ENCODE measurements around the gene CCDC85C.

Gene CCDC85C

DNA sequence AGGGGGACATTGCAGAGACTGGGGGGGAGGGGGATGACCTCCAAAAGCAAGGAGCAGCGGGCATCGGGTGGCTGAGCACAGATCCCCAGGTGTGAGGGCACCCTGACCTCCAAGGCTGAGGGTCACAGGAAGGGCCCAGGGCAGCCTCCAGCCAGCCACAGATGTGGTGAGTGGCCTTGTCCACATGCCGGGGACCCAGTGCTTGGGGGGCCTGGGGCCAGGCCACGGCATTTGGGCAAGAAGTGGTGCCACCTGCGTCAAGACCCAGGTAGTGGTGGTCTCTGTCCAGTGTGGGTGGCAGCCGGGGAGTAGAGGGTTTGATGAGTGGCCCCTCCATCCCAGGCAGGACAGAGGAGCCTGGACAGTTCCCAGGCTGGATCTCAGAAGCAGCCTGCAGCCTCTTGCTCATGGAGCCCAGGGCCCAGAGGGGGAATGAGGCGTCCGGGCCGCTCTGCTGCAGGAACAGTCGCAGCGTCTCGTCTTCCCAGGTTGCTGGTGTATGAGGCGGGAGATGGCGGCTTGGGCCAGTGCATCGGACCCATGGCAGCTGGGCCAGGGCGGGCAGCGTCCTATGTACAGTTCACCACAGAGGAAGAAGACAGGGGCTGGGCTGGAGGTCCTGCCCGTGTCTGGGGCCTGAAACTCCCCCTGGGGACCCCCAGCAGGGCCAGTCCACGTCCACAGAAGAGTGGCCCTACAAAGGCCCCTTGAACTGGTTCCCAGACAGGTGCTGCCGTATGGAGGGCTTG is 89.3 kb downstream of the CCDC85C start:
- DNase-seq, result no peak

DNA sequence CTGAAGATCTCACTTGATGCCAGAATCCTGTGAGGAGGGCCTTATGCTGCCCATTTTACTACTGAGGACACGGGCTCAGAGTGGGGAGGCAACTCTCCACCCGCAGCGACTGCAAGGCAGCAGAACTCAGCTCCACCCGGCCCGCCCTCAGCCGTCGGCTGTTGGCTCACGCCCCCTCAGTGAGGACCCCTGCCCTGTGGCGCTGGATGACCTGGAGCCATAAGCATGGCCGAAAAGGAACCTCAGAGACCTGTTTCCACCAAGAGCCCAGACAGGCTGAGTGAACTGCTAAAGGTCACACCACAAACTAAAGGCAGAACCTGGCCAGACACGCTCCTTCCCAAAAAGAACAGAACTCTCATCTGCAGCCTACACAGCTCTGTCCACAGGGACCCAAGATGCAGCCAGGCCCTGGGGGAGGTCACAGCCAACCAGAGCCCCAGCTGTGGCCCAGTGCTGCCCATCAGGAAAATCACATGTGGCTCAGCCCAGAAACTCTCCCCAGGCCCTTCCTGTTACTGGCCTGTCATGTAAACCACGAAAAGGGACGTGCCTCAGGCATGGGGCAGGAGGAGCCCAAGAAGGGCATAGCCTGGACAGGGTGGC is 90.0 kb downstream of the CCDC85C start:
- no peak for DNase-seq

DNA sequence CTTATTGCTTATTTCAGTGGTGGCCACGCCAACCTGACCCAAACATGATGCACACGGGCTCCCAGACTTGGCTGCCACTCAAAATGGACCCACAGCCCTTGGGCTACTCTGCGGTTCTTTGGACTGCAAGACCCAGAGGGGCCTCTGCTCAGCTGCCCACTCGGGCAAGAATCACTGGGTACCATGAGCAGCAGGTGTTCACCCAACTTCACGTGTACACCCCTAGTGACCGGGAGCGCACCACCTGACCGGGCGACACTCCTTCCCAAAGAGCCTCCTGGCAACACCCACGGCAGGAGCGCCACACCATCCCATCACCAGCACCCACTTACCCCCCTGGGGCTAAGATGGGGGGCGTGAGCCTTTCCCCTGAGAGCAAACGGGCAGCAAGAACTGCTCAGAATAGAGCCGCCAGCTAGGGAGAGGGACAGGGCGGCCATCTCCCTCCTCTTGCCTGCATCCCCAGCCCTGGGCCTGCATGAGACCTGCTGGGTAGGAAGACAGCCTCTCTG is 90.8 kb downstream of the CCDC85C start:
- DNase-seq, result no peak

DNA sequence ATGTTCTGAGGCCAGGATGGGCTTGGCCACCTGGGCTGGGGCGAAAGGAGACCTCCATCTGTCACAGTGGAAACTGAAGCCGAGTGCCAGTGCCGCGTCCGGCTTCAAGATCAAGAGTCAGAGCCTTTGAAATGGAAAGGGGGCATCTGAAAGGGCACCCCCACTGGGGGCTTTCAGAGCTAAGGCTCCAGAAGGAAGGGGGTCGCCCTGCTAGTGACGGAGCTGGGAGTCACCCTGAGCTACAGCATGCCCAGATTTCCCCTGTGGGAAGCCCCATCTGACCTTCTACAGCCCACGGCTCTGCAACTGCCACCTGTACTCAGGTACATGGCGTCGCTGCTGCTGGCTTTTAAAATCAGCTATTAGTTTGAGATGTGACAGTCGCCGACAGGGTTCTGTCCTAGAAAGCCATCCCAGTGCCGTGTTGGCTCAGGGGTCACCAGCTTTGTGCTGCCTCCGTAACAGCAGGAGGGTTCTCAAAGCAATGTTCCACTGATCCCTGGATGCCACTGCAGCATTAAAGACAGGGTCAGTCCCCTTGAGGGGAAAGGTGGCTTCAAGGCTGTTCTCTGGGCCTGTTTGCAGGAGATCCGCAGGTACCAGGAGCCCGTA is 91.3 kb downstream of the CCDC85C start:
- DNase-seq, result no peak

DNA sequence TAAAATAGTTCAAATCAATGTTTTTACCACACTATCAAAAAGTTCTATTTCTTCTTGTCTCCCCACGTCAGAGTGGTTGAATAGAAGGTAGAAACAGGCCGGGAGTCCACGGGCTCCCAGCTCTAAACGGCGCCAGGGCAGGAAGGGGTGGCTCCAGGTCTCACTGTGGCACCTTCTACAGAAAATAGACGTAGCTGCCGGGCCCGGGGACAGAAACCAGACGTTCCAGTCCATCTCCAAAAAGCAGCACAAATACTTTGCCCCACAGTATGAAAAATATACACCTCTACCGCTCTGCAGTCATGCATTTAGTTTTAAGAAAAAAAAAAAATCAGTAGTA is 91.9 kb downstream of the CCDC85C start:
- no peak for DNase-seq

DNA sequence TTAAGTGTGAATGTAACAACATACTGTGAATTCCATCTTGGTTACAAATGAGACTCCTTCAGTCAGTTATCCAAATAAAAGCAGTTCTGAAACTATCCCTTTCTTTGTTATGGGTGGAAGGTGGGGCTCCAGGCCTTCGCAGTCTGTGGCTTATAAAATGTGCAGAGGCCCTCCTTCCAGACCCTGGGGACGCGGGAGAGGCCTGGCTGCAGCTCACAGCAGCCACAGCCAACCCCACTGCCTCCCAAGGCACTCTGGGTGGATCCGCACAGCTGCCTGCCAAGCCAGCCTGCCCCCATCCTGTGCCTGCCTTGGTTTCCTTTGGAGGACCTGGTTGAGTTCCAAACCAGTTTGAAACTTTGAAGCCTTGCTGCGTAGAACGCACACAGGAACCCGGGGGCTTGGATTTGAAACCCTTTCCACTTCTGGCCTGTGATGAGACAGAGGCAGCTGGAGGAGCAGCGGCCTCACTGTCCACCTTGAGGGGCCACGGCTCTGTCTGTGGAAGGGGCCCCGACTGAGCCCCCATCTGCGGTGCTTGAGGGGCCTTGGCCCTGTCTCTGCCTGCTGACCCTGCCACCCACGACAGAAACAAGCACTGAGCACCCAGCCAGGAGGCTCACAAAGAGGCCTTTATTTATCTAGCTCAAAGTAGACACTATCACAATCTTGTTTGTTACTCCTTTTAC is 92.4 kb downstream of the CCDC85C start:
- peak in 27 of 56 donors; percentile 18 to 65 (median 40) for DNase-seq

DNA sequence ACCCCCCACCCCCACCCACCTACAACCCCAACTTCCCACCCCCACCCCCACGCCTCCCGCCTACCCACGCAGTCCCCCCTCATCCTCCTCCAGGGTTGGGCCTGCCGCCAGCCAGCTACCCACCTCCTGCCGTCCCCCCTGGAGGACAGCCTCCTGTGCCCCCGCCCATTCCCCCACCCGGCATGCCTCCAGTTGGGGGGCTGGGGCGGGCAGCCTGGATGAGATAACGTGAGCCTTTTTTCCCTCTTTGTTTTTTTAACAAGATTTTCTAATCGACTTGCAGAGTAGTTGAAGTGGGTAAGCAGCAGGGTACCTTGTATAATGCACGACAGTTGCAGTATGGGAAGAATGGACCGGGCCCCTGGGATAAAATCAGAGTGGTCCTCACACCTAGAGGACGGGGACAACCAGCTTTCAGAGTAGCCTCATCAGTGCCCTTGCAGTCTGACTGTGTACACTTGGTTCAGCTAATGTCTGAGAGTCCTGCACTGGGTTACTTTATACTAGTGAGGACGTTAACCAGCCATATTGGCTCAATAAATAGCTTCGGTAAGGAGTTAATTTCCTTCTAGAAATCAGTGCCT is 93.4 kb downstream of the CCDC85C start:
- no peak for DNase-seq

DNA sequence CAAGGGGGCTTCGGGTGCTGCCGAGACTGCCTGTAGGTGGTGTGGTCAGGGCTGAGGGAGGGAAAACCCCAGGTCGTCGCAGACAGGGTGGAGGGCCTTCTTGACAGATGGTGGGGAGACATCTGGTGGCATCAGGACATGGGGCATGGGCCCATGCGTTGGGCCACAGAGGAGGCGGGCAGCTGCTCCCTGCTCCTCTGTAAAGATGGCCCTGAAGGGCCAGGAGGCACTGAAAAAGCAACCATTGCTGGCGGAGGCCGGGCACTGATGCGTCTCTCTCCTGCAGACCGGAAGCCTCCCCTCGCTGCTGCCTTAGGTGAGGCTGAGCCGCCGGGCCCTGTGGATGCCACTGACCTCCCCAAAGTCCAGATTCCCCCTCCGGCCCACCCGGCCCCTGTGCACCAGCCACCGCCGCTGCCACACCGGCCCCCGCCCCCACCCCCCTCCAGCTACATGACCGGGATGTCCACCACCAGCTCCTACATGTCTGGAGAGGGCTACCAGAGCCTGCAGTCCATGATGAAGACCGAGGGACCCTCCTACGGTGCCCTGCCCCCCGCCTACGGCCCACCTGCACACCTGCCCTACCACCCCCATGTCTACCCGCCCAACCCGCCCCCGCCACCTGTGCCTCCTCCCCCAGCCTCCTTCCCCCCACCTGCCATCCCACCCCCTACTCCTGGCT is 94.0 kb downstream of the CCDC85C start:
- DNase-seq, result no peak

DNA sequence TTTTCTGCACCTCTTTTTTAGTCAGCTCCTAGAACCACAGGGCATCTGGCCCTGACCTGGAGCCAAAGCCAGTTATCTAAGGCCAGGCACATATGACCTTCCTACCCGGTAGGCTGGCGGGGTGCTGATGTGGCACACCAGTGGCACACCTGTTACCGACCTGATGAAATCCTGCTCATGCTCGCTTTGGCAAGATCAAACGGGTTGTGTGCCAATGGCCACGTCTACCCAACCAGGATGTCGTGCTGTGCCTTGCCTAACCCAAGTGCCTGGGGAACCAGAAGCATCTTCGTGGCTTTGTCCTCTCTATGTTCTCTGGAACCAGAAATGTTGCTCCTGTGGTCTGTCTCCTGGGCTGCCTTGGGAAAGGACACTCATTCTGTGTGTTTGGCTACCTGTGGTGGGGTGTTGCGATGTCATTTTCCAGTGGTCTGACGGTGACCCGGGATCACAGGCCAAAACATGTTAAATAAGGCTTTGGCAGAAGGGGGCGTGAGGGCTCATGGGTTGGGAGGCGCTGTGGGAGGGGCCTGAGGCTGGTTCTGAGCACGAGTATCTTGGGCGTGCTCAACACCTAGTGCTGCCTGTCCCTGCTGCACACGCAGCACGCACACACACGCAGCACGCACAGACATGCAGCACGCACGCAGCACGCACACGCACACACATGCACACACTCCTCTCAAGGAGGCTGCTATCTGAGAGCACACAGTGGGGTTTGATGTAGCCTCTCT is 94.9 kb downstream of the CCDC85C start:
- DNase-seq, result no peak

DNA sequence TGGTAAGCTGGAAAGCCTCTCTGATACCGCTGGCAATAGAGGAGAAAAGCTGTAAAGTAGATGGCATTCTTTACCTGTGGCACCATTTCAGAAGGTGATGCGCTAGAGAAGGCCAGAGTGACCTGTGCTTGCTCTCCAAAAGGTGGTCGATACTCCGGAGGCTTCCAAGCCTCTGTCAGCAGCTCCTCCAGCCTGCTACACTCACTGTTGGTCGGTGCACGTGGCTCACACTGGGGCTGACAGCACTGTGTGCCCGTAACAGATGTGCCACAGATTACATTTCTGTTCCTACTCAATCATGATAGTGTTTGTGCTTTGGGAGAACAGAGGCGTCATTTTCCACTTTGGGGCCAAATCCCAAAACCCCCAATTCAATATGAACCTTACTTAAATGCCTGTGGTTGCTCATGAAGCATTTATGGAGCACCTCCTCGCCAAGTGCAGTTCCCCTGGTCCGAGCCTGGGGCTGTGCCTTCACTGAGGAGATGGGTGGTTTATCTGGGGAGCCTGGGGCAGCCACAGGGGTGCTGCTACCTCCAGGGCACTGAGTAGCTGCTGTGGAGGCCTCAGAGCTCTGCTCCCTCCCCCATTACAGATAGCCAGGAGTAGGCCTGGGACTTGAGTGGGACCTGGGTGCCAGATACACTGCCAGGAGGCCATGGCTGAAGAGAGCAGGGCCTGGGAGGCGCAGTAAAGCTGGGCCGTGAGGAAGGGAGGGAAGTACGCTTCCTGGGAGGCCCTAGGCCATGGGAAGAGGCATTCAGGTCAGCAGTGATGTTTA is 96.0 kb downstream of the CCDC85C start:
- no peak for DNase-seq

DNA sequence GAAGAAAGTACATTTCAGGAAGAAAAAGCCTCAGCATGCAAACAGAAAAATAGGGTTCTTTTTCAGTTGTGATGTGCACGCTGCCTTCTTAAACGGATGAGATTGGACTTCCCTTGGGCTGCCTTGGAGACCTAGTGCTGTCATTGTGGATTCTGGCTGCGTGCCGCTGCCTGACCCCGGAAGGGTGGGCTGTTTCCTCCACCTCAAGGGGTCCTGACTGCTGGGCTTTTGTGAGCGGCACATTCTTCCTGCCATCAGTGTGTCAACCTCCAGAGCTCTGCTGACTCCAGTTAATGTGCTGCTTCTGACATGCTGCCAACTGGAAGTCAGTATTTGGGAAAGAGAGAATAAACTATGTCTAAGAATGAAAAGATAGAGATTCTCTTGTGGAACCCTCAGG is 97.7 kb downstream of the CCDC85C start:
- DNase-seq, result no peak

DNA sequence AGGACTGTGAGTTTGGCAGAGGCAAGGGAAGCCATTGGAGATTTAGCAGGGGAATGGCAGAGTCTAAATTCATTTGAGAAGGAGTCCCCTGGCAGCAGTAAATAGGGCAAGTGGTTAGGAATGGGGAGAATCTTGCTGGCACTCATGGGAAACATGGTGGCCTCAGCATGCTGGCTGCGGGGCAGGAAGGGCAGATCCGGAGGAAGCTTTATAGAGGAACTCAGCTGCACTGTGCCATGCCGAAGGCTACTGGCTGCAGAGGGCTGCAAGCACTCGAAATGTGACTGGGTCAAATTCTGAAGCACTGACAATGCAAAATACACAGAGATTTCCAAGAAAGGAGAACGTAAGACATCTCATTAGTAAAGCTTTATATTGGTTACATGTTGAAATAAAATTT is 98.9 kb downstream of the CCDC85C start:
- no peak for DNase-seq

DNA sequence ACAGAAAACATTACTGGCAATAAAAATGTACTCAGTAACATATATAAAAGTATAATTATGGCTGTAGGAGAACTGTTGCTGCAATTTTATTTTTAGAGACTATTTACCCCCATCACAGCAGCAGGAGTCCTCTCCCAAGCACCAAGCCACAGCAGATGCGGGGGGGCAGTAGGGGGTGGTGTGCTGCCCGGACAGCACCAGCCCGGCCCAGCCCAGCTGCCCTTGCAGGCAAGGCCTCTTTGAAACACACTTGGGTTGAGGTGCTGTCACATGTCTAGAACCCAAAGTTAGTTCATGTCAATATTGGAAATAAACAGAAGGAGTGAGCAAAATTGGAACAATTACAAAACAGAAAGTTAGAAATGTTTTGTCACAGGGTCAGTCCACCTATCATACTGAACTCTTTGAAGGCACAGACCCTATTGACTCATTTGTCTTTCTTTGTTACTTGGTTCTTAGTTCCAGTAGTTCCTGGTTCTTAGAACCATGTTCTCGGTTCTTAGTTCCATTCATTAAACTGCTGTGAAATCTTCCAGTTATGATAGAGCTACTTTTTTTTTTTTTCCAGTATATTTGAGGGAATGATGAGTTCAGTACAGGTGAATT is 100.1 kb downstream of the CCDC85C start:
- no peak for DNase-seq

DNA sequence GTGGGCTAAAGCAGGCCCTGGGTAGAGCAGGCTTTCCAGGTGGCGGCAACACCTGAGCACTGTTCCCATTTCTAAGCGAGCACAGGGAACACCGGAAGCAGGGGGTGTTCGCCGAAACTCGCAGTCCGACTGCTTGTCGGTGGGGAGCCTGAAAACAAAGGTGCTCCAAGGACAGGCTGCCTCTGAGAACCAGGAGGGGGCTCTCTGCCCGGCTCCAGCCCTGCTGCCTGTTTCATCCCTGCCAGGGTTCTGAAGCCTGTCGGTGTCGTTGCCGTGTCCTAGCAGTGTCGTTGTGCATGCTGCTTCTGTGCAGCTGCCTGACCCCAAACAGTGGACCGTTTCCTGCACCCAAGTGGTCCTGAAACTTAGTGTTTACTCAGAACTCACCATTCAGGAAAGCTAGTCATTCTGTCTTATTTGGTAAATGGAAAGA is 101.0 kb downstream of the CCDC85C start:
- no peak for DNase-seq

DNA sequence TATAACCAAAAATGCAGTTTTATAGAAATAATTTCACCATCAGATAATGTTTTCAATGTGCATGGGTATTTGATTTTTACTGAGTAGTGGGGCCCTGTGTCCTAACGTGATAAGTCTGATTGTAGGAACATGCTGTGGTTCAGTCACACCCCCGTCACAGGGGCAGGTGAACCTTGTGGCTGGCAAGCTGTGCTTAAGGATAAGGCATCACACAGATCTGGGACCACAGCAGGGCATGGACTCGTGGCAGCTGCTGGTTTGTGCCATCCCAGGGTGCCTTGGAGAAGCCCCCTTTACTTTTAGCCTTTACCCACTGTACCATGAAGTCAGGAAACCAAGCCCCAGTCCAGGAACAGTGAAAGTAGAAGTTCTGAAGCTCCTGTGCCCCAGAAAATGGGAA is 106.1 kb downstream of the CCDC85C start:
- DNase-seq, result no peak

DNA sequence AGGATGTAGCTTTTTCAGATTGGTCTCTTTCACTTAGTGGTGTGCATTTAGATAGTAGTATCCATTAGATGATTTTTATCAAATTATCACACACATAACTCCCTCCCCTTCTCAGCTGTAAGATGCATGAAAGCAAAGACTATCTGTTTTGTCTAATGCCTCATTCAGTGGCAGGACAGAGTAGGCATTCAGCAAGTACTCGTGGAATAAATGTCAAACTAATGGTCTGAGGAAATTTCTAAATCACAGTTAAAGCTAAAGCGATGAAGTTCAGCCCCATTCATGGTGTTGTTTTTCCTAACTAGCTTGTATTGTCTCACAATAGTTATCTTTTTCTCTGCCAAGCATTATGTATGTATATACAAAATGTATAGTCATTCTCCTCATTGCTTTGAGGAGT is 106.7 kb downstream of the CCDC85C start:
- no peak for DNase-seq

DNA sequence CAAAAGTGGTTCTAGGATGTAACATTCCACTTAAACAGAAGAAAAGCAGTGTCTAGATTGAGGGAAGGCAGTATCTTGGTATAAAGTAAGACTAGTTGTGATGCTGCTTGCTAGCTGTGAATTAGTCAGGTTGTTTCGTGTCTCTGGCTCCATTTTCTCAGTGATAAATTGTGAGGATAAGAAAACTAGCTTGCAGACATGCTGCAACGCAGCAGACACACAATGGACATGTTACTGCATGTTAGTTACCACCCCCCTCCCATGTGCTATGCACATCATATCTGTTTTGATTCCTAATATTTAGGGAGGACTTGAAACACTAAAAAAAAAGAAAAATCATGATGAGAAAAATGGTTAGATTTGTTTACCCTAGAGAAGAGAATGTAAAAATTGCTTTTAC is 119.9 kb downstream of the CCDC85C start:
- DNase-seq, result no peak

DNA sequence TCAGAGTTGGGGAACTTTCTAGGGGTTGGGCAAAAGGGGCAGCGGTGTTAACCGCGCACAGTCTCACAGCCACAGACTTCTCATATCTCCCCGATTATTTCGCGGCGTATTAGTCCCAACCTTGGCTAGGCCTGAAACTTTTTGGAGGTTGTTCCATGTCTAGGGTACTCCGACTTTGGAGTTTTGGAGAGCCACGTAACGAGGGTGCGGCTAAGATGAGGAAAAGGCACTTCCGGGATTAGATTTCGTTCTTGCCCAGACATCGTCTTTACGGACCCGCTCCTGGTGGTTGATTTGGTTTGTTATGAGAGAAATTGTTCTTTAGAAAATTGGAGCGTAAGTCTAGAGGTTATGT is 122.3 kb downstream of the CCDC85C start:
- no peak for DNase-seq
